NCI-H128 (cell line): ENCODE results near the gene PPP1R7.
"Not testable (repeated sequence)": the region's sequence is repeated elsewhere in the genome, so short reads cannot be mapped to it uniquely, and the experiment has no call there.

ENCODE experiments used
- DNase-seq: peaks from one replicate; lab custom pipeline; 2025; ENCODE audit not compliant: unreplicated experiment; lab: John Stamatoyannopoulos, UW

Gene PPP1R7

GRCh38 chr2:241190291-241190981, 40.2 kb downstream of the PPP1R7 start:
- no peak for DNase-seq

- no peak for DNase-seq
Observed at GRCh38 chr2:241191081-241191480, 40.8 kb downstream of the PPP1R7 start.

GRCh38 chr2:241193271-241193670, 43.0 kb downstream of the PPP1R7 start:
- DNase-seq = no peak

- DNase-seq = no peak
Observed at GRCh38 chr2:241194811-241195210, 44.5 kb downstream of the PPP1R7 start.

- no peak for DNase-seq
Observed at GRCh38 chr2:241195506-241196130, 45.4 kb downstream of the PPP1R7 start.

GRCh38 chr2:241197246-241197645, 47.0 kb downstream of the PPP1R7 start:
- DNase-seq = not testable (repeated sequence)

GRCh38 chr2:241197947-241198346, 47.7 kb downstream of the PPP1R7 start:
- DNase-seq = no peak

- no peak for DNase-seq
Observed at GRCh38 chr2:241198381-241199279, 48.4 kb downstream of the PPP1R7 start.

- DNase-seq = no peak
Observed at GRCh38 chr2:241199286-241199685, 49.0 kb downstream of the PPP1R7 start.

GRCh38 chr2:241199897-241200821, 49.9 kb downstream of the PPP1R7 start:
- no peak for DNase-seq

- no peak for DNase-seq
Observed at GRCh38 chr2:241200822-241201395, 50.6 kb downstream of the PPP1R7 start.

- no peak for DNase-seq
Observed at GRCh38 chr2:241201445-241202267, 51.4 kb downstream of the PPP1R7 start.

GRCh38 chr2:241202268-241202585, 52.0 kb downstream of the PPP1R7 start:
- DNase-seq = no peak

- DNase-seq = no peak
Observed at GRCh38 chr2:241202681-241203080, 52.4 kb downstream of the PPP1R7 start.

- no peak for DNase-seq
Observed at GRCh38 chr2:241203218-241204009, 53.1 kb downstream of the PPP1R7 start.

GRCh38 chr2:241204010-241204384, 53.7 kb downstream of the PPP1R7 start:
- no peak for DNase-seq

- DNase-seq = no peak
Observed at GRCh38 chr2:241204490-241204889, 54.2 kb downstream of the PPP1R7 start.

- DNase-seq = no peak
Observed at GRCh38 chr2:241205086-241205485, 54.8 kb downstream of the PPP1R7 start.

- DNase-seq = no peak
Observed at GRCh38 chr2:241207151-241207550, 56.9 kb downstream of the PPP1R7 start.
